ENCODE results near the gene C19orf73.

The C19orf73 gene, protein sequence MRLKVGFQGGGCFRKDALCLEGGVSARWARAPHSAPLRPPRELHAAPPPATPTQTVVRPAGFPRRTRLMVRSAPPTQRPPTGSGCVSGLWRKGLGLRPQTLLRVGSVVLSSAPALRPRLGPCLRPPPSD

DNA sequence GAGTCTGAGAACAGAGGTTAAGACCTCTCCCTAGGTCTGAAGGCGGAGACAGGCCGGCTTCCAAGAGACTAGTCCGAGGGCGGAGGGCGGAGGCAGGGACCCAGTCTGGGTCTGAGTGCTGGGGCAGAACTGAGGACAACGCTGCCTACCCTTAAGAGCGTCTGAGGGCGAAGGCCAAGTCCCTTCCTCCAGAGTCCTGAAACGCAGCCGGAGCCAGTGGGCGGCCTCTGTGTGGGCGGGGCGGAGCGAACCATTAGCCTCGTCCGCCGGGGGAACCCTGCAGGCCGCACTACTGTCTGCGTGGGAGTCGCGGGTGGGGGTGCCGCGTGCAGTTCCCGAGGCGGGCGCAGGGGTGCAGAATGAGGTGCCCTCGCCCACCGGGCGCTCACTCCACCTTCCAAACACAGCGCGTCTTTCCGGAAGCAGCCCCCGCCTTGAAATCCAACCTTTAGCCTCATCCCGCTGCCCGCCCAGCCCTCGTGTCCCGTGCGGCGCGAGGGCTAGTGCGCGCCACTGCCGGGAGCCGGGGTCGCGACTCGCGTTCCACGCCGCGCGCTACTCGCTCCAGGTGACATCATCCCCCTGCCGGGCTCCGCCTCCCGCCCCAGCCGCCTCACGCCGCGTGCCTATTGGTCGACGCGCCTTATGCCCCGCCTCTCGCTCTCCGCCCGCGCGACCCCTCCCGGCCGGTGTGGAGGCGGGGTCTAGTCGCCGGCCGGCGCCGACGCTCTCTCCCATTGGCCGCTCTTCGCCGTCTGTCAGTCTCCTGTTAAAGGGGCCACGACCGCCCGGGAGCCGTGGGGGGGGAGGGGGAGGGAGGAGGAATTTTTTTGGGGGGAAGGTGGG, at the start of gene C19orf73:
Gene C19orf73, minus strand, starts transcription at position 579 of the 846 bp plus-strand sequence. Its CDS starts 121 bp downstream, at position 458.
- peak; percentile 61 for DNase-seq

DNA sequence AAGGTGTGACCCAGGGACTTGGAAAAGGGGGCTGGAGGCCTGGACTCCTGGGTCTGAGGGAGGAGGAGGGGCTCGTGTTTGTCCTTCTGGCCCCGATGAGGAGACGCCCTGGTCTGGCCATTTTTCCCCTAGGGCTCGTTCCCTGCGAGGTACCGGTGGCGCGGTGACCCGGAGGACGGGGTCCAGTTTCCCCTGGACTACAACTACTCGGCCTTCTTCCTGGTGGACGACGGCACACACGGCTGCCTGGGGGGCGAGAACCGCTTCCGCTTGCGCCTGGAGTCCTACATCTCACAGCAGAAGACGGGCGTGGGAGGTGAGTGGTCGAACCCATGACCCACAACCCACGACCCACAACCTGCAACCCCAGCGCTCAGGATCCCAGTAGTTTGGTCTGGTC, 49.5 kb upstream of the C19orf73 start:
- no peak for DNase-seq

DNA sequence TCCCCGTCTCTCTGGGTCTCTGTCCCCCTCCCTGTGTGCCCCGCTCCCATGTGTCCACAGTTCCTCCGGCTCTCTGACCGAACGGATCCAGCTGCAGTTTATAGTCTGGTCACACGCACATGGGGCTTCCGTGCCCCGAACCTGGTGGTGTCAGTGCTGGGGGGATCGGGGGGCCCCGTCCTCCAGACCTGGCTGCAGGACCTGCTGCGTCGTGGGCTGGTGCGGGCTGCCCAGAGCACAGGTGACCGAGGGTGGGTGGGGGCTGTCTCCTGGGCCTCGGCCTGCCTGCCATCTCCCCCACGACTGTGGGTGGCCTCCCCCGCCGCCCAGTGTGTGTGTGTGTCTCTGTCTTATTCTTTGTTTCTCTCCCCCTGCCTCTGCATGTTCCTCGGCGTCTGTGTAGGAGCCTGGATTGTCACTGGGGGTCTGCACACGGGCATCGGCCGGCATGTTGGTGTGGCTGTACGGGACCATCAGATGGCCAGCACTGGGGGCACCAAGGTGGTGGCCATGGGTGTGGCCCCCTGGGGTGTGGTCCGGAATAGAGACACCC, 49.0 kb upstream of the C19orf73 start:
- no peak for DNase-seq

DNA sequence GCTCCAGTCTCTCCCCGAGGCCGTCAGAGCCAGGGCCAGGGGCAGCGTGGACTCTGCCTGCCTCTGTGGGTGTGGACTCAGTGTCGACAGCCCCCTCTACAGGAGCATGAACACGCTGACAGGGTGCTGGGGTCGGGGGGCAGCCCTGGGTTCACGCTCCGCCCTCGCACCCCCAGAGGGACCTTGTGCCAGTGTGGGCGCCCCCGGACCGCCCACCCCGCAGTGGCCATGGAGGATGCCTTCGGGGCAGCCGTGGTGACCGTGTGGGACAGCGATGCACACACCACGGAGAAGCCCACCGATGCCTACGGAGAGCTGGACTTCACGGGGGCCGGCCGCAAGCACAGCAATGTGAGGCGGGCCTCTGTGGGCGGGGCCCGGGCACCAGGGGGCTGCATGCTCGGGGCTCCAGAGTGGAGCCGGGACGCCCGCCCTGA, 46.9 kb upstream of the C19orf73 start:
- DNase-seq, result no peak

DNA sequence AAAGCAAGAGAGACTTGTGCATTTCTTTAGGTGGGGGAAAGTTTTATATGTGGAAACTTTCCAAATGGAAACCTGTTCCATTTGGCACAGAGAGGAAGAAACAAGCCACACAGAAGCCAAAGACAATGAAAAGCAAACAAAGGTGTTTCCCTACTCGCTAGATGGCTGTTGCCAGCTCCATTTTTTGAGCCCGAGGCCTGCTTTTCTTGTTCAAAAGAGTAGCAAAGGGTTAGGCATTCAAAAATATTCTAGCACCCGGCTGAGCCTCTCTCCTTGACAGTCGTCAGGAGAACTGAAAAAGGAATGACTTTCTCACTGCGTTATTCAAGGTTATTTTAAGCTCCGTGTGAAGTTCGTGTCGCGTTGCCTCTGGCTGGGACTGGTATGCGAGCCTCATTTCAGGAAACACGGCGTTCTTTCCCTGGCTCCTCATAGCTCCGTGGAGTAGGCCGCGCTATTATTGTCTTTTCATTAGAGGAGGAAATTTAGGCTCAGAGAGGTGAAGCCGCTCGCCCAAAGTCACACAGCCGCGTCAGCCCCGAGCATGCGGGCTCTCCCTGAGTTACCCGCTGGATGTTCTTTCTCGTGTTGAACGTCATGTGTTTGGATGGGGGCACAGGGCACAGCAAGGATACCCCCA, 46.3 kb upstream of the C19orf73 start:
- no peak for DNase-seq

DNA sequence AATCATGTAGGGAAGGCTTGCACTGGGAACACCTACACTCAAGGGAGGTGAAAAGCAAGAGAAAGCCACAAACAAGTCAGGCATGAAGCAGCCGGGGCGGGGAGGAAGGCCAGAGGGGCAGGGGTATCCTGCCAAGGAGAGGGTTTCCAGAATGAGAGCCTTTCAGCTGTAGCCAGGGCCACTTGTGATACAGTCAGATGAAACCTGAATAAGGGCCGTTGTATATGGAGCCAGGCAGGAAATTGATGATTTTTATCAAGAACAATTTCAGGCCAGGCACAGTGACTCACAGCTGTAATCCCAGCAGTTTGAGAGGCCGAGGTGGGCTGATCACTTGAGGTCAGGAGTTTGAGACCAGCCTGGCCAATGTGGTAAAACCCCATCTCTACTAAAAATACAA, 43.0 kb upstream of the C19orf73 start:
- no peak for DNase-seq

DNA sequence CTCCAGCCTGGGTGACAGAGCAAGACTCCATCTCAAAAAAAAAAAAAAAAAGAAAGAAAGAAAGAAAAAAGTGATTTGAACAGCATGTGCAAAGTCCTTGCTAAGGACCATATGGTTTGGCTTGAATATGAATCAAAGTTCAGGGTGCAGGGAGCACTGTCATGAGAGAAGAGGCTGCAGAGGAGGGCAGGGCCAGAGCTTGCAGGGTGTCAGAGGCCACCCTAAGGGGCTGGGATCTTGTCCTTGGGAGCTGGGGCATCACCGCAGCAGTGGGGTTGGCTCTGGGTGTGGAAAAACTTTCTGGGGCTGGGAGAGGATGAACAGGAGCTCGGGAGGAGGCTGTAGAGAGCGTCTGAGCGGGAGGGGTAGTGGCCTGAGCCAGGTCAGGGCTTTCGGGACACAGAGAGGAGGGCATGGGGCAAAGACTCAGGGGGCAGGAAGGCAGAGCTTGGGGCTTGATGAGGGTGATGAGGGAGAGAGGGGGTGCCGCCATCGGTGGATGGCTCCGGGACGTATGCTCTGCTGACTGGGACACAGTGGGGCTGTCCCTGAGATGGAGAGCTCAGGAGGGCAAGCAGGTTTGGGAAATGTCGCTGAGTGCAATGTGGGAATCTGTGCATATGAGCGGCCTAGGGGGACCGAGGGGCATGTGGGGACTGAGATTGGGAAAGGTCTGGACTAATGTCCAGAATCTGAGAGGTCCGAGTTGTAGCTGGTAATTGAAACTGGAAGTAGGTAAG, 41.7 kb upstream of the C19orf73 start:
- DNase-seq, result no peak

DNA sequence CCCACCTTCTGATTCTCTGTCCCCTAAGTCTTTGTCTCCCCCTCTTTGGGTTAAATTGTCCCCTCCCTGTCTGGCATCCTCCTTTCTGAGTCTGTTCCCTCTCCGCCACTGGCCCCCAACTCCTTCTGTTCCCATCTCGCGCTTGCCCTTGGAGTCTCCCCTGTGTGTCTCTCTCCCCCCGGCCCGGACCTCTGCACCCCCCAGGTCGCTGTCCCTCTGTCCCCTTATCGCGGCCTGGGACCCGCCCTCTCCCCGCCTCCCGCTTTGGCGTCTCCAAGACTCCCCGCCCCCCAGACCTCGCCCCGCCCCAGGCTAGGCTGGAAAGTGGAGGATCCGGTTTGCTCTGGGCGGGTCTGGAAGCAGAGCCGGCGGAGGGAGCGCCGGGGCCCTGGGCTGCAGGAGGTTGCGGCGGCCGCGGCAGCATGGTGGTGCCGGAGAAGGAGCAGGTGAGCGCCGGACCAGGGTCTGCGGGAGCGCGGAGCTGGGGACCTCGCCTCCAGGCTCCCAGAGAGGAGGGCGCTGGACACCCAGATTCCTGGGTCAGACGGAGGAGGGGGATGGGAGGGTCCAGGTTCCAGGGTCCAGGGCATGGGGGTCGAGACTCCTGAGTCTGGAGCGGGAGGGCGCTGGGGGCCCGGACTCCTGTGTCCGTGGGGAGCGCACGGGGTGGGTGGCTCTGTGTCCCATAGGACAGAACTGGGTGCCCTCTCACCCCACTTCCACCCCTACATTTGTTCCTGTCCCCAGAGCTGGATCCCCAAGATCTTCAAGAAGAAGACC, 38.7 kb upstream of the C19orf73 start, which contains the start of gene TRPM4:
Gene TRPM4, plus strand, starts transcription at position 348 of the 780 bp plus-strand sequence. Its CDS starts 75 bp downstream, at position 423.
- DNase-seq, result no peak

DNA sequence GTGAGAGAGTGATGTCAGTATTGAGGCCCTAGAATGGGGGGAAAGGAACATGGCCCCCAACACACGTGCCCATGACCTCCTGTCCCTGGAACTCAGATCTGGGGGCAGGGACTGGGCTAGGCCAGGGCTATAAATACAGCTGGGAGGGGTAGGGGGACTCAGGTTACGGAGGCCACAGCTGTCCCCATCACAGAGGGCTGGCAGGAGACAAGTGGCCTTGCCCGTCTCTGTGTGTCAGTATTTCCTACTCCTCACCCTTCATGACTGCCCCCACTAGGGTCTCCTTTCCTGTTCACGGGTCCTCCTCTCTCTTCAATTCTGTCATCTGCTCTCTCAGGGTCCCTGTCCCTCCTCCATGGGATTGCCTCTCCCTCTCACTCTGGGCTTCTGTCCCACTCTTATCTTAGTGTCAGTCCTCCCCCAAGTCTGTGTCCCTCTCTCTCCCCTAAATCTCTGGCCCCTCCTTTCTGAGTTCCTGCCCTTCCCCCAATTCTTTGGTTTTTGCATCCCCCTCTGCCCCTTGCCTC, 36.9 kb upstream of the C19orf73 start:
- DNase-seq, result no peak

DNA sequence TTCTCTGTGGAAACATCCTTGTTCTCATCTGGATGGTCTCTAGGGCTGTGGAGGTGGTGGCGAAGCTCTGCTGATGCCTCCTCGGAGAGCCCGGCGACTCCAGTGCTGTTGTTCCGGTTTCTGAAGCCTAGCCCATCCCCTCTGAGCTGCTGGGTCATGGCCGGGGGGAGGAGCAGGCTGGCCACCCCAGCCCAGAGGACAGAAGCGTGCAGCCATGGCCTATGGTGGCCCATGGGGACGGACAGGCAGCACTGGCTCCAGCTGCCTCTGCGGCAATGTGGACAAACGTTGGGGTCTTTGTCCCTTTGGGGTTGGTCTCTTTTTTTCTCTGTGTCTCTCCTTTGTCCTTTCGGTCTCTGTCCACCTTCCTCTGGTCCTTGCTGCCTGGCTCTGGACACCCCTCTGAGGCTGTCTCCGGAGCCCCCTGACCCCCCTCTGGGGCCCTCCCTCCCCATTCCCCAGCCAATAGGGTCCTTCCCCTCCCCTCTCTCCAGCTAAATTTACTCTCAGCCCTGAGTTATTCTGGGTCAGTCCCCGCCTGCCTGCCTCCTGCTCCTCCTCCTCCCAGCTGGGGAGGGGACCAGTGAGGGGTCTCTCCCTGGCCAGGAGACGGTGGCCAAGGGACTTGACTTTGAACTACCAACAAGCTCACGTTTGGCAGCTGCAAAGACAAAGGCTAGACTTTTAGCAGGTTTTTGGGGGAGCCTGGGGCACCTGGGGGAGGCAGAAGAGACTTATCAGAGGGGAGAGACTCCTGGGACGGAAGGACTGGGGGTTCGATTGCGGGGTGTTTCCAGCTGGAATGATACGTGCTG, 36.3 kb upstream of the C19orf73 start, which contains the start of gene HRC:
Gene HRC, minus strand, starts transcription at position 392 of the 815 bp plus-strand sequence. Its CDS starts 159 bp downstream, at position 233.
- DNase-seq, result no peak

DNA sequence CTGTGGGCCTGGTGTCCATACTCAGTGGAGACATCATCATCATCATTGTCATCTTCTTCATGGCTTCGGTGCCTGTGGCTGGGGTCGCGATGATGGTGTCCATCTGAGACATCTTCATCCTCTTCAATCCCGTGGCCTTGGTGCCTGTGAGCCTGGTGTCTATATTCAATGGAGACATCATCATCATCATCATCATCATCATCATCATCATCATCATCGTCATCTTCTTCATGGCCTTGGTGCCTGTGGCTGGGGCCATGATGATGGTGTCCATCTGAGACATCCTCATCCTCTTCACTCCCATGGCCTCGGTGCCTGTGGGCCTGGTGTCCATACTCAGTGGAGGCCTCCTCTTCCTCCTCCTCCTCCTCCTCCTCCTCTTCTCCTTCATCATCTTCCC, 35.3 kb upstream of the C19orf73 start:
- no peak for DNase-seq

DNA sequence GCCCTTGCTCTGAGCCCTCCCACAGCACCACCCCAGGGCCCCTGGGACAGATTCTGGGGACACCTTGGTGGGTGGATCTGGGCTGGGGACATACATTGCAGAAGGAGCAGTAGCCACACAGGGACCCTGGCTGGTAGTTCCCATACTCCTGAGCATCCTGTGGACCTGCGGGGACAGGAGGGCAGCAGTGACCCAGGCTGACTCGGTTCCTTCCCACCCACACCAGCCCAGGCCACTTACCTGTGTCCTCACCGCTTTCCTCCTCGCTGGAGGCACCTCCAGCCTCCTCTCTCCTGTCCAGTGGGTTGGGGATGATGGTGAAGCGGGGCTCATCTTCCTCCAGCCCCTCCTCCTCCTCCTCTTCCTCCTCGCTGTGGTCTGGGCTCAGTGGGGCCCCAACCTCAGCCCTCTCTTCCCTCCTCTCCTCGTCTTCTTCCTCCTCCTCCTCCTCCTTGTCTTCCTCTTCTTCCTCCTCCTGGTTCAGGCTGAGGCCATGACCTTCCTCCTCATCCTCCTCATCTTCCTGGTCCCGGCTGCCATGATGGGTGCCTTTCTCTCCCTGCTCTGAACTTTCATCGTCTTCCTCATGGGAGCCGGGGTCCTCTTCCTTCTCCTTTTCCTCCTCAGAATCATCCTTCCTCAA, 34.3 kb upstream of the C19orf73 start:
- DNase-seq, result no peak

DNA sequence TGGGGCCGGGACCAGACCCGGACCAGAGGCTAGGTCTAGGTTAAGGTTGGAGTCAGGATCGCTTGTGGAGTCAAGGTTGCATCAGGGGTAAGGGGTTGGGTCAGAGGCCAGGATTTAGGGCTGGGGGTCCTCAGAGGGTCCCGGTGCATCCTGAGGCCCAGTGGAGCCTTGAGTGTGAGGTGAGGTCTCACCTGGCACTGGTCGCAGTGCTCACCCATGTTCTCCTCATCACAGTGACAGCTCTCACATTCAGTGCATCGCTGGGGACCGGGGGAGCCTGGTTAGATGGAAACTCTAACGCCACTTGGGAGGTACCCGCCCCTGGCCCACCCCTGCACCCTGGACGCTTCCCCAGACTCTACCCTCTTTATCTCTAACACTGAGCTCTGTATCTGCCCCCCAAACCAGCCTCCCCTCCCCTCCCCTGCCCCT, 33.2 kb upstream of the C19orf73 start:
- DNase-seq, result no peak

DNA sequence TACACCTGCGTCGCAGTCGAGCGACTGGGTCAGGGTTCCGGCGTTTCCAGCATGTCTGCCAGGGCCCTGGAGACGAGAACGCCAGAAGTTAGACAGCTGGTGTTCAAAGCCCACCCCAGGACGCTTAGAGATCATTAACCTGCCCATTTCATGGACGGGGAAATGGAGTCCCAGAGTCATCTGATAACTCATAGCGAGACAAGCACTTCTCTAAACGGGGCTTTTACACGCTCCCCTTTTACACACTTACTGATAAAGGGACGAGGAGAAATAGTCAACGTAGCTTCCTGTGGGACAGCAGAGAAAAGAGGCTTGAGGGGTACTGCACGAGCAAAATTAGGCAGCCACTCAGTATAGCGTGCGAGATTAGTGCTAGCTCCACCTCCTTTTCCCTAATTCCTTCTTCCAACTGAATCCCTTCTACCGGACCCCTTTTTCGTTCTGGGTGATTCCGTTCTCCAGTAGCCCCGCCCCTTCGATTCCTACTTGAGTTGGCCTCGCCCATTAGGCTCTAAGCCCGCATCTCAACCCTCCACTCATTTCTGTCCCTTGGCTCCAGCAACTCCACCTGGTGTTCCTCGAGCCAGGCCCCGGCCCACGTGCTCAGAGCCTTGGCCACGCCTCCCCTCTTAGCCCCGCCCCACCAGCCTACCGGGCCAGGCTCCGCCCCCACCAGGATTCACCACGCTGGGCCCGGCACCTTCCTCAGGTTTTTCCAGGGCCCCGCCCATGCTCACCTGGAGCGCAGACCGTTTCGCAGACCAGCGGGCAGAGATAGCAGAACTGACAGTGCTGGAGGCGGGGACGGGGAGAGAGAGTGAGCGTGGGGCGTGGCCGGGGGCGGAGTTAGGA, 32.5 kb upstream of the C19orf73 start:
- no peak for DNase-seq

DNA sequence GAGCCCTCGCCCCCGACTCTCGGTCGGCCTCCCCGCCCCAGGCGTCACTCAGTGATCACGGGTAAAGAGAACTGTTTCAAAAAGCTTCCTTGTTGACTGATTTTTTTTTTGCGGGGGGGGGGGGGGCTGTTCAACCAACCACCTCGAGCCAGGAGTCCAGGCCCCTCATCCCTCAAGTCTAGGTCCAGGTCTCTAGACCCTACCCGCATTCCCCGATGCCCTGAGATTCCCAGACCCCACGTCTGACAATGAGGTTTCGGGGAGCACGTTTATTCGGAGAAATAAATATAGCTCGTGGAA, 32.0 kb upstream of the C19orf73 start:
- DNase-seq, result no peak

DNA sequence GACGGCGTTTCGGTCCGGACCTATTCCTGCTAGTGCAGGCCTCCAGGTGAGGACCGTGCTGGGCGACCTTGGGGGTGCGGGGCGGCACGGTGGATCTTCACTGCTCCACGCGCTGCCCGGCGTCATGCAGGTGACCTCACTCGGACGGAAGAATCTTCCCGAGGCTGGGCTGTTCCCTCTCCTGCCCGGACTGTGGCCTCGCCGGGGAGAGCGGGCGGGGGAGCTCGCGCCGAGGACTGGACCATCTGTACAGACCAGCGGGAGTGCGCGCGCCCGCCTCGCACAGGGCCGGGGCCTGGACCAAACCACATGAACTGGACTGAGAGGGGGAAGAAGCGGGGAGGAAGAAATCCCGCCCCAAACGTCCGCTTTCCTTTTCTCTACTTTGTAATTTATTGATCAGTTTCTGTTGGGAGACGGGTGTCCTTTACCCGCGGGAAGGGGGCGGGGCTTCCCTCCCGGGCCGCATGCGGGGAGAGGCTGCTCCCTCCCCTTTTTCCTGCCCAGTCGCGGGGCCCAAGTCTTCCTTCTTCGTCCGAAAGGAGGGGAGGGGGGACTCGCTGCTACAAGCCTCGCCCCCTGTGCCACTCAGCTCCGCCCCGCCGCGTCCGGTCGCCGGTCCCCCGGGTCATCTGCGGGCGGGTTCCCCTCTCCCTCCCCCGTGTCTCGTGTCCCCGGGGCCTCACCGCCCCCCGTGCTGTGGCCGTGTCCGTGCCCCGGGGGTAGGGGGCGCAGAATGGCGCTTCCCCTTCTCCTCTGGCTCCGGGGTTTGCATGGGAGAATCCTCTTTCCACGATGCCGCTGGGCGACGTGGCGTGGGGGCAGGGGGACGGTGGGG, 31.4 kb upstream of the C19orf73 start:
- DNase-seq, result no peak

DNA sequence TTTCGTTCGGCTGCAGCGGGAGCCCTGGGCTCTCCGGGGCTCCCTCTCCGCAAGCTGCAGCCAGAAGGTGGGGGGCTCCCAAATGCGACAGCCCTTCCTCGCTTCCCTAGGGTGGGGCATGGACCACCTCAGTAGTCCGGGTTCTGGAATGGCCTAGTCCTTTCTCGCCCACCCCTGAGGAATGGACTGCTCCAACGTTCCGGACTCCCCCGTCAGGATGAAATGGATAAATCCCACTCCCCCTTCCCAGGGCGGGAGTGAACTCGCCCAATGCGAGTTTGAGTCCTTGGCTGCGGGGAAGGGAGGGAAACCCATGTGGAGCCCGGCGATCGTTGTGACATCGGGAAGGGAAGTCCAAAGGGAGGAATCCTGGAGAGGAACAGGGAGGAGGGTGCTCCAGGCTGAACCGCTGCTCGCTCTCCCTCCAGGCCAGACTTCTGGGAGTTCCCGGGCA, 30.7 kb upstream of the C19orf73 start:
- no peak for DNase-seq
